GM12875 (cell line): ENCODE results near the gene TBC1D22A.

Source experiments
- H3K4me3 ChIP-seq: one replicate; pipeline ENCODE4 v1.5.1; 2011; ENCODE audit warnings: low read depth, low read length, control low read depth
- TF ChIP-seq, protein P1 (sequence below): IDR thresholded peaks from 2 replicates; pipeline ENCODE4 v1.5.1; 2011; ENCODE audit warnings: low read depth, mild to moderate bottlenecking, control low read depth, inconsistent platforms, low read length, moderate library complexity, borderline replicate concordance; ENCODE audit not compliant: insufficient read depth

Gene TBC1D22A

DNA sequence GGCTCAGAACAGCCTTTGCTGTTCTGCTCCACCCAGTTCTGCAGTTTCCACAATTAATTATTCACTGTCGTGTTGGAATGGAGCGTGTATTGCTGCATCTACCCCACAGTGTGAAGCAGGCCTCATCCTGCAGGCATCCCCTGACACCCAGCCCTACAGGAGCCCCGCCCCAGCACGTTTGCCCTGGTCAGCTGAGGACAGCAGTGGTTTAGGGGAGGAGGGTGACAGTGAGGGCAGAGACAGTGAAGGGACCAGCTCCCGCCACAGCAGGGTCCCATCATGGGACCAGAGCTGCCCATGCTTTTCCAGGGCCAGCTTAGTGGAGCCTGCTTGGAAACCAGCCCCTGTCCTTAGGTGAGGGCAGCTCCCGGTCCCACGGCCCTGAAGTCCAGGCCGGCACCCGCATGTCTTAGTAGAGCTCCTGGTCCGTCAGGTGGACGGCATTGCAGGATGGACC is 273.0 kb downstream of the TBC1D22A start:
- H3K4me3 ChIP-seq, result no peak overlapping the region
- TF ChIP-seq, protein P1, sequence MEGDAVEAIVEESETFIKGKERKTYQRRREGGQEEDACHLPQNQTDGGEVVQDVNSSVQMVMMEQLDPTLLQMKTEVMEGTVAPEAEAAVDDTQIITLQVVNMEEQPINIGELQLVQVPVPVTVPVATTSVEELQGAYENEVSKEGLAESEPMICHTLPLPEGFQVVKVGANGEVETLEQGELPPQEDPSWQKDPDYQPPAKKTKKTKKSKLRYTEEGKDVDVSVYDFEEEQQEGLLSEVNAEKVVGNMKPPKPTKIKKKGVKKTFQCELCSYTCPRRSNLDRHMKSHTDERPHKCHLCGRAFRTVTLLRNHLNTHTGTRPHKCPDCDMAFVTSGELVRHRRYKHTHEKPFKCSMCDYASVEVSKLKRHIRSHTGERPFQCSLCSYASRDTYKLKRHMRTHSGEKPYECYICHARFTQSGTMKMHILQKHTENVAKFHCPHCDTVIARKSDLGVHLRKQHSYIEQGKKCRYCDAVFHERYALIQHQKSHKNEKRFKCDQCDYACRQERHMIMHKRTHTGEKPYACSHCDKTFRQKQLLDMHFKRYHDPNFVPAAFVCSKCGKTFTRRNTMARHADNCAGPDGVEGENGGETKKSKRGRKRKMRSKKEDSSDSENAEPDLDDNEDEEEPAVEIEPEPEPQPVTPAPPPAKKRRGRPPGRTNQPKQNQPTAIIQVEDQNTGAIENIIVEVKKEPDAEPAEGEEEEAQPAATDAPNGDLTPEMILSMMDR, result no peak

DNA sequence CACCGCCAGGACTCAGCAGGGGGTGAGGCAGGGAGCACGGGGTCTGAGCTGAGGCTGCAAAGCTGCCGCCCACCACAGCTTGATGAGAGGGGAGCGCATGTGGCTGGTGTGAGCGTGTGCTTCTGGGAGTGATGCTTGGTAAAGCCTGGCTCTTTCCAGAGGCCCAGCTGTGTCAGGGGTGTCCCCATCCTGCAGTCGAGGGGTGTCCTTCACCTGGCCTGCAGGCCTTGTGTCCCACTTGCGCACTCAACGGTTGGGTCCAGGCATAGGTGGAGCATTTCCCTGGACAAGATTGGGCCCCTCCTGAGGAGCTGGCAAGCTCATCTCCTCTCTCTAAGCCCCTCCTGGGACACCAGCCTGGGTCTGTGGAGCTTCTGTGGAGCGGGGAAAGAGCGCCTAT is 273.9 kb downstream of the TBC1D22A start:
- TF ChIP-seq, protein P1, result no peak

DNA sequence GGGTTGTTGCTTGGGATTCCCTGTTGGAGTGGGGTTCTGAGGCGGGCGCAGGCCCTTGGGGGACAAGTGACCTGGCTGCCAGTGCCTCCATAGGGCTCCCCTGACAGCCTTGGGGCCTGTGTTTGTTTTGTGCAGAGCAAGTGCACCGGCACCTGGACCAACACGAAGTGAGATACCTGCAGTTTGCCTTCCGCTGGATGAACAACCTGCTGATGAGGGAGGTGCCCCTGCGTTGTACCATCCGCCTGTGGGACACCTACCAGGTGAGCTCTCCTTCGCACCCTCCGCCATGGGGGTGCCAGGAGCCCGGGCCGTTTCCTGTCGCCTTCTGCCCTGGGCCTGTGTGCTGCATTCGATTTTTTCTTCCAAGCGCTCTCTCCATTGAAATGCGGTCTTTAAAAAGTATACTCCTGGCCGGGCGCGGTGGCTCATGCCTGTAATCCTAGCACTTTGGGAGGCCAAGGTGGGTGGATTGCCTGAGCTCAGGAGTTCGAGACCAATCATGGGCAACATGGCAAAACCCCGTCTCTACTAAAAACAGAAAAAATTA is 274.6 kb downstream of the TBC1D22A start:
- TF ChIP-seq, protein P1, result no peak
- no peak overlapping the region for H3K4me3 ChIP-seq

More for the DNA sequence above, 273.9 kb downstream of the TBC1D22A start:
- H3K4me3 ChIP-seq, result no peak overlapping the region

DNA sequence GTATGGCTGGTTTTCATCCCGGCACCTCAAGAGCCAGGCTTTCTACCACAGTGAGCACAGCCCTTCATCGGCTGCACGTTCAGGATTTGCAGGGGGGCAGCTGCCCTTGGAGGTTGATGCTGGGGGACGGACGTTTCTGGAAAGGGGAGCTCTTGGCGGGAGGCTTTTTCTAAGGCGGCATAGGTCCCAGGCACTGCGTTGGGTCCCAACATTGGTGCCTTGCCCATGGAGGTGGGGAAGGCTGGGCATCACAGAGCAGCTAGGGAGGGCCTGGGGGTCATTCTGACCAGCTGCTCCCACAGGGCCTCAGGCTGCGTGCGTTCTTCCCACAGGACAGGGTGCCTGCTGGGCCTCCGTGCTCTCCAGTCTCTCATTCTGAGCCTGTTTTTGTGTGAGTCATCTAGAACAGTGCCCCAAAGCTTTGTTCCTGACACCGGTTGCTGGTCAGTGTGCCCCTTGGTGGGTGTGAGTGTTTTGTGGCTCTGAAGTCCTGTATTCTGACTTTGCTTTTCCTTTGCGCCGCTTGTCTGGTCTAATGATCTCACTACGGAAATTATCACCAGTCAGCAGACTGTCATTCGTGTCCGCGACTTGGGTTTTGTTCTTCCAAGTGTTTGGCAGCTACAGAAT is 275.9 kb downstream of the TBC1D22A start:
- TF ChIP-seq, protein P1, result no peak

DNA sequence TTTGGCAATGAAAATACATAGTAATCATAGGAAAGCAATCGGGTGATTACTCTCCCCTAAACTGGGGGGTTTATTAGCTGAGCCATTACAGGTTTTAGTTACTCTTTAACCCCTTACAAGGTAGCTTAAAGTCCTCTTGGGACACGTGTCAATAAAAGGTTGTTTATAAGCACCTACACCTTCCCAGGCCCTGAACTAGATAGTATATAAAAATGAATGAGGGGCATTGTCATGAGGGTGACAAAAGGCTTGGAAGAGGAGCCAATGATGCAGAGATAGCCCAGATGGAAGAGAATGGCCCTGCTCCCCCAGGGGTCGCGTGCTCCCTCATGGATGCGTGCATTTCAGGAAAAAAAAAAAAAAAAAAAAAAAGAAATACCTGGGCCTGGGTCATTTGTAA is 276.9 kb downstream of the TBC1D22A start:
- TF ChIP-seq, protein P1, result no peak
- no peak overlapping the region for H3K4me3 ChIP-seq

More for the DNA sequence above, 275.9 kb downstream of the TBC1D22A start:
- H3K4me3 ChIP-seq, result no peak overlapping the region

DNA sequence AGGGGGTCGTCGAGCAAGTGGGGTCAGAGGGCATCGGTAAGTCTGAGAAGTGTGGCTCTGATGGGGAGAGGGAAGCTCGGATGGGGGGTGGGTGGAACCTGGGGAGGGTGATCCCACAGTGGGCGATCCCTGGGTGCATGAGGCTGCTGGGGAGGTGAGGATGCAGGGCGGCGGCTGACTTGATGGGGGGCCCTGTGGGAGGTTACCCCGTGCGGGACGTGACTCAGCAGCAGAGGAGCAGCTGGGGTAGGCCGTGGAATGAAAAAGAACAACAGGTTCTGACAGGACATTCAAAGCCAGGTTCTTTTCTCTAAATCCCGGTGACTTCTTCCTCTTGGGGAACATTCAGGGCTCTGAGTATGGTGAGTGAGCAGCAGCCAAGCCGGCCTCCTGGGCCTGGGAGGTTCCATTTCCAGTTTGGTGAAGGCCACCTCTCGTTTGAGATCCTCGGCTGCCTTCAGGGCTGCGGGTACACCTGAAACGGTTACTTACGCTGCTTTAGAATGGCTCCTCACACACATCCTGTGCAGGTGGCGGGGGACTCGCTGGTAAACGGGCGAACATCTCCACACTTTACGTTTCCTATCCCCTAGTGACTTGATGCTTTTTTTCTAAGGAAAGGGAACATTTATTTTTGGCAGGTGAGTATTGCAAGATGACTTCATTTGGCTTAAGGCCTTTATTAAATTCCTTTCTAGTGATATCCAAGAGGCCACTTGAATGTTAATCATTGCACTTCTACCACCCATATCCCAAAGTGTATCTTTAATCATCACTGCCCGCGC is 278.2 kb downstream of the TBC1D22A start:
- TF ChIP-seq, protein P1, result no peak
- H3K4me3 ChIP-seq, result no peak overlapping the region
